Measurements from ENCODE around the gene NEDD4.

Gene NEDD4

DNA sequence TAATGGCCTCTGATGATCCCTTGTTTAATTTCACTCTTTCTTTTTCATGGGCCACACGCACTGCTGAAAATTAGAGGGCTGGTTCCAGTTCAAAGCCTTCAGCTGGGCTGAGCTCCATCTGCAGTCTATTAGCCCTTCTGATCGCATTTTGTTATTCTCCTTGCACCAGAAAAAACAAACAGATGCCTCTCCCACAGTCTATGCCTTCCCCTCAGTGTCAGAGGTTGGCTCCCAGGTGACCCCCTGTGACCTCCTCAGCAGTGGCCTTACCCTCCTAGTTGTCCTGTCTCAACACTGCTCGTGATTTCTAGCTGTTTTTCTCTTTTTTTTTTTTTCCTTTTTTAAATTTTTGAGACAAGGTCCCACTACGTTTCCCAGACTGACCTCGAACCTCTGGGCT, 173.4 kb downstream of the NEDD4 start:
- TF ChIP-seq EZH2phosphoT487 (IDR thresholded peaks at IDR 0.05; ENCODE audit: borderline replicate concordance, low read length): no peak
- TF ChIP-seq, protein P1, sequence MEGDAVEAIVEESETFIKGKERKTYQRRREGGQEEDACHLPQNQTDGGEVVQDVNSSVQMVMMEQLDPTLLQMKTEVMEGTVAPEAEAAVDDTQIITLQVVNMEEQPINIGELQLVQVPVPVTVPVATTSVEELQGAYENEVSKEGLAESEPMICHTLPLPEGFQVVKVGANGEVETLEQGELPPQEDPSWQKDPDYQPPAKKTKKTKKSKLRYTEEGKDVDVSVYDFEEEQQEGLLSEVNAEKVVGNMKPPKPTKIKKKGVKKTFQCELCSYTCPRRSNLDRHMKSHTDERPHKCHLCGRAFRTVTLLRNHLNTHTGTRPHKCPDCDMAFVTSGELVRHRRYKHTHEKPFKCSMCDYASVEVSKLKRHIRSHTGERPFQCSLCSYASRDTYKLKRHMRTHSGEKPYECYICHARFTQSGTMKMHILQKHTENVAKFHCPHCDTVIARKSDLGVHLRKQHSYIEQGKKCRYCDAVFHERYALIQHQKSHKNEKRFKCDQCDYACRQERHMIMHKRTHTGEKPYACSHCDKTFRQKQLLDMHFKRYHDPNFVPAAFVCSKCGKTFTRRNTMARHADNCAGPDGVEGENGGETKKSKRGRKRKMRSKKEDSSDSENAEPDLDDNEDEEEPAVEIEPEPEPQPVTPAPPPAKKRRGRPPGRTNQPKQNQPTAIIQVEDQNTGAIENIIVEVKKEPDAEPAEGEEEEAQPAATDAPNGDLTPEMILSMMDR (IDR thresholded peaks at IDR 0.05; ENCODE audit: low read depth, low read length, poor library complexity, severe bottlenecking): no peak

DNA sequence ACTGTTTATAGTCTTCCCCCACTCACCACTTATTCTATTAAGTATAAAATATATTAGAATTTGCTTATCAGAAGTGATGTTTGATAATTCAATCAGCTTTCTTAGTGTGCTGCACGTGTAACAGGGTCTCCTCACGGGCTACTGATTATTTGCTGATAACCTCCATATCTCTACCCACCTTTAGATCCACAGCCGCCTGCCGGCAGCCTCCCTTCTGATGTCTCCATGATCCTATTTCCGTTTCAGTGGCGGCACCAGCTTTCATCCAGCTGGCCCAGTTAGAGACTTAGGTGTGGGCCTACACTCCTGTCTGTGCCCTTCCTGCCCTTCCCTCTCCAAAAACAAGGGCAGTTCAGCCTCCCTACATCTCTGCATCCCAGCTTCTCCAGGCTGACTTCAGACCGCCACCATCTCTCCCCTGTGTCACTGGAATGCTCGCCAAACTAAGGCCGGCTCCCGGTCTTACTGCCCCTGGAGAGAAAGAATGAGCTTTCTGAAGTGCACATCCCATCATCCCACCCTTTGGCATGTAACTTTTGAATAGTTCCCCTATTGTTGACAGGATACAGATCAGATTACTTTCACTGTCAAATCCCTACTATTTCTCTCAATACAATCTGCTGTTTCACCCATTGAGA, 173.9 kb downstream of the NEDD4 start:
- H3K9me3 ChIP-seq (ENCODE audit: control insufficient read depth, insufficient read depth, low read length): no peaks in the 10 kb centered on the region
- no peaks in the 10 kb centered on the region for H3K79me2 ChIP-seq (ENCODE audit: control insufficient read depth, low read length)
- H3K27me3 ChIP-seq (ENCODE audit: control insufficient read depth, low read length): no peaks in the 10 kb centered on the region
- H3F3A ChIP-seq (ENCODE audit: control insufficient read depth, insufficient read depth): no peaks in the 10 kb centered on the region
- H3K4me1 ChIP-seq (ENCODE audit: control insufficient read depth, low read length): no peaks in the 10 kb centered on the region
- no peak overlapping the region for H3K4me2 ChIP-seq (ENCODE audit: low read length)
- no peaks in the 10 kb centered on the region for H4K20me1 ChIP-seq (ENCODE audit: control insufficient read depth, insufficient read depth, low read depth, low read length)
- H3K9me2 ChIP-seq (replicated peaks; ENCODE audit: control insufficient read depth, low read length): no peaks in the 10 kb centered on the region
- H3K27ac ChIP-seq (ENCODE audit: low read depth, low read length): no peak overlapping the region
- TF ChIP-seq, protein P1 (IDR thresholded peaks at IDR 0.05; ENCODE audit: low read depth, low read length, poor library complexity, severe bottlenecking): no peak
- no peak overlapping the region for H3K4me3 ChIP-seq (ENCODE audit: low read length)
- no peaks in the 10 kb centered on the region for H3K36me3 ChIP-seq (ENCODE audit: control insufficient read depth, low read length)

More for the DNA sequence above, 173.4 kb downstream of the NEDD4 start:
- no peaks in the 10 kb centered on the region for H3K4me1 ChIP-seq (ENCODE audit: control insufficient read depth, low read length)
- no peak overlapping the region for H3K4me3 ChIP-seq (ENCODE audit: low read length)
- no peaks in the 10 kb centered on the region for H3K36me3 ChIP-seq (ENCODE audit: control insufficient read depth, low read length)
- H3K4me2 ChIP-seq (ENCODE audit: low read length): no peak overlapping the region
- no peaks in the 10 kb centered on the region for H3F3A ChIP-seq (ENCODE audit: control insufficient read depth, insufficient read depth)
- H3K27ac ChIP-seq (ENCODE audit: low read depth, low read length): no peak overlapping the region
- H3K9me2 ChIP-seq (replicated peaks; ENCODE audit: control insufficient read depth, low read length): no peaks in the 10 kb centered on the region
- H3K79me2 ChIP-seq (ENCODE audit: control insufficient read depth, low read length): no peaks in the 10 kb centered on the region
- H3K27me3 ChIP-seq (ENCODE audit: control insufficient read depth, low read length): no peaks in the 10 kb centered on the region
- no peaks in the 10 kb centered on the region for H3K9me3 ChIP-seq (ENCODE audit: control insufficient read depth, insufficient read depth, low read length)
- no peaks in the 10 kb centered on the region for H4K20me1 ChIP-seq (ENCODE audit: control insufficient read depth, insufficient read depth, low read depth, low read length)

DNA sequence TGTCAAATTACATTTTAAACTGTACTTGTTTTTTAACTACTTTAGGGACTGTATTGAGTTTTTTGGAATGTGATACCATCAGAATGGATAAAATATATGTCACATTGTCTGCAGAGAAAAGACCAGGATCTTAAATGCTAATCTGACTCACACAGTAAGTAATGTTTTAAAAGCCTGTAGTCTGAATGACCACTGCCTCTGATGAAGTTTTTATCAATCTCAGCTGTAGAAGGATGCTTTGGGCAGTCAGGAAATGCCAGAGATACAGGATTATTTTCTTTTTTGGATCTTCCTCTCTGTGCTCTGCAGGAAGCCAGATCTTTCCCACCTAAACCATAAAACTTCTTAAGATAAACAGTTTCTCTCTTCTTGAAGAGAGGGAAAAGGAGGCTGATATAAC, 177.4 kb downstream of the NEDD4 start:
- H3K27ac ChIP-seq (ENCODE audit: low read depth, low read length): no peak overlapping the region
- TF ChIP-seq, protein P1 (IDR thresholded peaks at IDR 0.05; ENCODE audit: low read depth, low read length, poor library complexity, severe bottlenecking): no peak
- TF ChIP-seq EZH2phosphoT487 (IDR thresholded peaks at IDR 0.05; ENCODE audit: borderline replicate concordance, low read length): no peak
- no peaks in the 10 kb centered on the region for H3K27me3 ChIP-seq (ENCODE audit: control insufficient read depth, low read length)
- H3K4me1 ChIP-seq (ENCODE audit: control insufficient read depth, low read length): no peaks in the 10 kb centered on the region
- no peaks in the 10 kb centered on the region for H3K36me3 ChIP-seq (ENCODE audit: control insufficient read depth, low read length)
- no peak overlapping the region for H3K4me2 ChIP-seq (ENCODE audit: low read length)
- no peak overlapping the region for H3K4me3 ChIP-seq (ENCODE audit: low read length)
- H3K9me2 ChIP-seq (replicated peaks; ENCODE audit: control insufficient read depth, low read length): no peaks in the 10 kb centered on the region
- no peaks in the 10 kb centered on the region for H3K79me2 ChIP-seq (ENCODE audit: control insufficient read depth, low read length)
- no peaks in the 10 kb centered on the region for H4K20me1 ChIP-seq (ENCODE audit: control insufficient read depth, insufficient read depth, low read depth, low read length)
- no peaks in the 10 kb centered on the region for H3F3A ChIP-seq (ENCODE audit: control insufficient read depth, insufficient read depth)
- no peaks in the 10 kb centered on the region for H3K9me3 ChIP-seq (ENCODE audit: control insufficient read depth, insufficient read depth, low read length)
